ENCODE data around the gene PARD3.

The PARD3 gene

GRCh38 chr10:34537629-34538231, 277.4 kb downstream of the PARD3 start:
- peak overlapping the region; percentile 13 for H3K4me3 ChIP-seq (ENCODE audit: low read length)
- TF ChIP-seq ZNF274 (IDR thresholded peaks at IDR 0.05; ENCODE audit: low read depth, low read length): no peak

GRCh38 chr10:34535872-34536271, 279.2 kb downstream of the PARD3 start:
- TF ChIP-seq ZNF274 (IDR thresholded peaks at IDR 0.05; ENCODE audit: low read depth, low read length): no peak
- H3K4me3 ChIP-seq (ENCODE audit: low read length): no peak overlapping the region

GRCh38 chr10:34530778-34531177, 284.3 kb downstream of the PARD3 start:
- H3K4me3 ChIP-seq (ENCODE audit: low read length): no peak overlapping the region
- TF ChIP-seq ZNF274 (IDR thresholded peaks at IDR 0.05; ENCODE audit: low read depth, low read length): no peak

- no peak for TF ChIP-seq ZNF274 (IDR thresholded peaks at IDR 0.05; ENCODE audit: low read depth, low read length)
- no peak overlapping the region for H3K4me3 ChIP-seq (ENCODE audit: low read length)
Observed at GRCh38 chr10:34528320-34528719, 286.8 kb downstream of the PARD3 start.

- TF ChIP-seq ZNF274 (IDR thresholded peaks at IDR 0.05; ENCODE audit: low read depth, low read length): no peak
- no peak overlapping the region for H3K4me3 ChIP-seq (ENCODE audit: low read length)
Observed at GRCh38 chr10:34526758-34527730, 288.1 kb downstream of the PARD3 start.

- no peak overlapping the region for H3K4me3 ChIP-seq (ENCODE audit: low read length)
Observed at GRCh38 chr10:34526186-34526585, 288.9 kb downstream of the PARD3 start.

GRCh38 chr10:34524369-34525091, 290.6 kb downstream of the PARD3 start:
- no peak for TF ChIP-seq ZNF274 (IDR thresholded peaks at IDR 0.05; ENCODE audit: low read depth, low read length)
- H3K4me3 ChIP-seq (ENCODE audit: low read length): no peak overlapping the region

More at GRCh38 chr10:34526186-34526585, 288.9 kb downstream of the PARD3 start:
- TF ChIP-seq ZNF274 (IDR thresholded peaks at IDR 0.05; ENCODE audit: low read depth, low read length): no peak

GRCh38 chr10:34523017-34523767, 291.9 kb downstream of the PARD3 start:
- no peak overlapping the region for H3K4me3 ChIP-seq (ENCODE audit: low read length)
- TF ChIP-seq ZNF274 (IDR thresholded peaks at IDR 0.05; ENCODE audit: low read depth, low read length): no peak

GRCh38 chr10:34522546-34522945, 292.6 kb downstream of the PARD3 start:
- no peak overlapping the region for H3K4me3 ChIP-seq (ENCODE audit: low read length)
- TF ChIP-seq ZNF274 (IDR thresholded peaks at IDR 0.05; ENCODE audit: low read depth, low read length): no peak

GRCh38 chr10:34520510-34520909, 294.6 kb downstream of the PARD3 start:
- no peak for TF ChIP-seq ZNF274 (IDR thresholded peaks at IDR 0.05; ENCODE audit: low read depth, low read length)
- H3K4me3 ChIP-seq (ENCODE audit: low read length): no peak overlapping the region

GRCh38 chr10:34520084-34520483, 295.0 kb downstream of the PARD3 start:
- no peak overlapping the region for H3K4me3 ChIP-seq (ENCODE audit: low read length)
- no peak for TF ChIP-seq ZNF274 (IDR thresholded peaks at IDR 0.05; ENCODE audit: low read depth, low read length)

GRCh38 chr10:34514290-34514689, 300.8 kb downstream of the PARD3 start:
- no peak overlapping the region for H3K4me3 ChIP-seq (ENCODE audit: low read length)
- TF ChIP-seq ZNF274 (IDR thresholded peaks at IDR 0.05; ENCODE audit: low read depth, low read length): no peak

- TF ChIP-seq ZNF274 (IDR thresholded peaks at IDR 0.05; ENCODE audit: low read depth, low read length): no peak
- H3K4me3 ChIP-seq (ENCODE audit: low read length): no peak overlapping the region
Observed at GRCh38 chr10:34513636-34514035, 301.5 kb downstream of the PARD3 start.

- no peak for TF ChIP-seq ZNF274 (IDR thresholded peaks at IDR 0.05; ENCODE audit: low read depth, low read length)
- H3K4me3 ChIP-seq (ENCODE audit: low read length): no peak overlapping the region
Observed at GRCh38 chr10:34507217-34507616, 307.9 kb downstream of the PARD3 start.

Data from GM08714 (cell line).